SK-N-SH treated with all-trans-retinoic acid at 6 μM for 48 hours (cell line): ENCODE results near the gene PF4V1.

ENCODE experiments used
- BACH2 ChIP-seq: fragments of 250-450 bp; sonication (Bioruptor Pico); IDR thresholded peaks from 2 replicates; pipeline ENCODE4 v1.9.0; 2021; ENCODE audit warnings: mild to moderate bottlenecking, borderline replicate concordance
- CREB5 ChIP-seq: fragments of 250-450 bp; sonication (Bioruptor Pico); IDR thresholded peaks from 2 replicates; pipeline ENCODE4 v1.5.1; 2020; ENCODE audit warnings: low read depth, mild to moderate bottlenecking, moderate library complexity
- GLIS3 ChIP-seq: fragments of 250-450 bp; sonication (Bioruptor Pico); IDR thresholded peaks from 2 replicates; pipeline ENCODE4 v1.5.0; 2020; ENCODE audit warnings: mild to moderate bottlenecking, moderate library complexity
- ISL1 ChIP-seq: fragments of 250-450 bp; sonication (Bioruptor Pico); IDR thresholded peaks from 2 replicates; pipeline ENCODE4 v2.1.2; 2022; ENCODE audit warnings: mild to moderate bottlenecking, moderate library complexity
- PATZ1 ChIP-seq: fragments of 250-450 bp; sonication (Bioruptor Pico); IDR thresholded peaks from 2 replicates; pipeline ENCODE4 v1.8.0; 2020; ENCODE audit warnings: mild to moderate bottlenecking, moderate library complexity, borderline replicate concordance
- POU6F1 ChIP-seq: fragments of 250-450 bp; sonication (Bioruptor Pico); IDR thresholded peaks from 2 replicates; pipeline ENCODE4 v1.8.0; 2021; ENCODE audit warnings: low read depth, mild to moderate bottlenecking, moderate library complexity, borderline replicate concordance
- RARB ChIP-seq: fragments of 250-450 bp; sonication (Bioruptor Pico); IDR thresholded peaks from 2 replicates; pipeline ENCODE4 v1.8.0; 2021; ENCODE audit warnings: mild to moderate bottlenecking, moderate library complexity
- SNAI2 ChIP-seq: fragments of 250-450 bp; sonication (Bioruptor Pico); IDR thresholded peaks from 2 replicates; pipeline ENCODE4 v1.5.0; 2020; ENCODE audit warnings: mild to moderate bottlenecking, moderate library complexity
- TCF4 ChIP-seq: fragments of 250-450 bp; sonication (Bioruptor Pico); IDR thresholded peaks from 2 replicates; pipeline ENCODE4 v1.8.0; 2021; ENCODE audit warnings: mild to moderate bottlenecking, moderate library complexity, borderline replicate concordance
- TSHZ2 ChIP-seq: fragments of 250-450 bp; sonication (Bioruptor Pico); IDR thresholded peaks from 2 replicates; pipeline ENCODE4 v1.5.0; 2020; ENCODE audit warnings: mild to moderate bottlenecking, moderate library complexity
- ZFP3 ChIP-seq: fragments of 250-450 bp; sonication (Bioruptor Pico); IDR thresholded peaks from 2 replicates; pipeline ENCODE4 v1.5.0; 2020; ENCODE audit warnings: mild to moderate bottlenecking, moderate library complexity
- ZFP30 ChIP-seq: fragments of 450-650 bp; formaldehyde crosslinking; IDR thresholded peaks from 2 replicates; pipeline ENCODE4 v1.5.0; 2022; ENCODE audit warnings: mild to moderate bottlenecking, moderate library complexity
- ZNF565 ChIP-seq: fragments of 450-650 bp; formaldehyde crosslinking; conservative IDR thresholded peaks from 2 replicates; pipeline ENCODE4 v1.5.0; 2020; ENCODE audit warnings: low read depth, mild to moderate bottlenecking, moderate library complexity
- ZNF8 ChIP-seq: fragments of 450-650 bp; formaldehyde crosslinking; IDR thresholded peaks from 2 replicates; pipeline ENCODE4 v1.5.0; 2020; ENCODE audit warnings: mild to moderate bottlenecking, moderate library complexity

- TF ChIP-seq TSHZ2 (CRISPR knock-in tag) = no peak
- TF ChIP-seq PATZ1 (CRISPR knock-in tag) = no peak
- TF ChIP-seq TCF4 (CRISPR knock-in tag) = no peak
- TF ChIP-seq ZFP30 (CRISPR knock-in tag) = no peak
- TF ChIP-seq ZFP3 (CRISPR knock-in tag) = no peak
- no peak for TF ChIP-seq GLIS3 (CRISPR knock-in tag)
- no peak for TF ChIP-seq ZNF565 (CRISPR knock-in tag)
- TF ChIP-seq ZNF8 (CRISPR knock-in tag) = no peak
- TF ChIP-seq BACH2 (CRISPR knock-in tag) = no peak
- TF ChIP-seq CREB5 (CRISPR knock-in tag) = no peak
- no peak for TF ChIP-seq RARB
- no peak for TF ChIP-seq SNAI2 (CRISPR knock-in tag)
- TF ChIP-seq ISL1 (CRISPR knock-in tag) = no peak
- TF ChIP-seq POU6F1 (CRISPR knock-in tag) = no peak
Measured at GRCh38 chr4:73865431-73866096, 12.5 kb downstream of the PF4V1 start.
